Urothelium cell line (cell line): Measurements from ENCODE around the gene FGD6.
A peak's percentile ranks its signal among the peaks of the same experiment; 100 is the strongest.
"Not testable (repeated sequence)": the region's sequence is repeated elsewhere in the genome, so short reads cannot be mapped to it uniquely, and the experiment has no call there.

Experiments
- DNase-seq: peaks from one replicate; pipeline ENCODE4 v3.0.0; 2011; ENCODE audit warnings: low spot score, mixed read lengths
- FAIRE-seq: peaks from 2 replicates; lab custom pipeline; 2011; peaks lifted over from hg19 to GRCh38; lab: Jason Lieb, UNC

The FGD6 gene

DNA sequence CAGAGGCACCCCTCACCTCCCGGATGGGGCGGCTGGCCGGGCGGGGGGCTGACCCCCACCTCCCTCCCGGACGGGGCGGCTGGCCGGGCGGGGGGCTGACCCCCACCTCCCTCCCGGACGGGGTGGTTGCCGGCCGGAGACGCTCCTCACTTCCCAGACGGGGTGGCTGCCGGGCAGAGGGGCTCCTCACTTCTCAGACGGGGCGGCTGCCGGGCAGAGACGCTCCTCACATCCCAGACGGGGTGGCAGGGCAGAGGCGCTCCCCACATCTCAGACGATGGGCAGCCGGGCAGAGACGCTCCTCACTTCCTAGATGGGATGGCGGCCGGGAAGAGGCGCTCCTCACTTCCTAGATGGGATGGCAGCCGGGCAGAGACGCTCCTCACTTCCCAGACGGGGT lies 18.4 kb upstream of the FGD6 start:
- not testable (repeated sequence) for DNase-seq, FAIRE-seq

DNA sequence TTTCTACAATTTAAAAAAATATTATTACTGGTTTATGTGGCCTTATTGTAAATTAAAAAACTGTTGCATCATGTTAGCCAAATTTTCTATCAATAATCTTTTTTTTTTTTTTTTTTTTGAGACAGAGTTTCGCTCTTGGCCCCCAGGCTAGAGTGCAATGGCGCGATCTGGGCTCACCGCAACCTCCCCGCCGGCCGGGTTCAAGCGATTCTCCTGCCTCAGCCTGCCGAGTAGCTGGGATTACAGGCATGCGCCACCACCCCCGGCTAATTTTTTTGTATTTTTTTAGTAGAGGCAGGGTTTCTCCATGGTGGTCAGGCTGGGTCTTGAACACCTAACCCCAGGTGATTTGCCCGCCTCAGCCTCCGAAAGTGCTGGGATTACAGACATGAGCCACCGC lies 16.9 kb upstream of the FGD6 start:
- not testable (repeated sequence) for DNase-seq, FAIRE-seq

DNA sequence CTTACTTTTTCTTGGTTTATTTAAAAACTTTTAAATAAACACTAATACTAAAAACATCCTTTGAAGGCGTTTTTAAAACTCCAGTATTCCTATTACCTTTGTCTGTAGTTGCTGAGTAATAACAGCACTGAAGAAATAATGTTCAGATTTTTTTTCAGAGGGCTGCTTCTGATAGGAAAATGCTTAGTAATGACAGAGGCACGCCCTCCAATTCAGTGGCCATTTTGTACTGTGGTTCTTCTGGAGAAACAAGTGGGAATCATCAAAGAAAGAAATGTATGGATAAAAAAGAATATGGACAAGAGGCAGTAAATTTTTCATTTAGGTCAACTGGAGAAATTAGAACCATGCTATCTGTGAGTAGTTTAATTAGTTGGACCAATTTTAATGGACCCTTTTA lies 13.9 kb upstream of the FGD6 start:
- DNase-seq: no peak
- FAIRE-seq: no peak

DNA sequence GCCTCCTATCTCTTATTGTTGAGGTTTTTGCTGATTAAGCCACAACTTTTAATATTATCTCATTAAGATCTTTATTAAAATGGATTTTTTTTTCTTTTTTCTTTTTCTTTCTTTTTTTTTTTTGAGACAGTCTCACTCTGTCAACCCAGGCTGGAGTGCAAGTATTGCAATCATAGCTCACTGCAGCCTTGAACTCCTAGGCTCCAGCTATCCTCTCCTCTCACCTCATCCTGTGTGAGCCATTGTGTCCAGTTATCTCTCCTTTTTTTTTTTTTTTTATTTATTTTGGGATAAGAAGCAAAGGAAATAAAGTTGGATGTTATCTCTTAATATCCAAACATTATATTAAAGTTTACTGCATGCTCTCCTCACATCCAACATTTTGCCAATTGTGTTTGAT lies 13.0 kb upstream of the FGD6 start:
- no peak for DNase-seq
- no peak for FAIRE-seq

DNA sequence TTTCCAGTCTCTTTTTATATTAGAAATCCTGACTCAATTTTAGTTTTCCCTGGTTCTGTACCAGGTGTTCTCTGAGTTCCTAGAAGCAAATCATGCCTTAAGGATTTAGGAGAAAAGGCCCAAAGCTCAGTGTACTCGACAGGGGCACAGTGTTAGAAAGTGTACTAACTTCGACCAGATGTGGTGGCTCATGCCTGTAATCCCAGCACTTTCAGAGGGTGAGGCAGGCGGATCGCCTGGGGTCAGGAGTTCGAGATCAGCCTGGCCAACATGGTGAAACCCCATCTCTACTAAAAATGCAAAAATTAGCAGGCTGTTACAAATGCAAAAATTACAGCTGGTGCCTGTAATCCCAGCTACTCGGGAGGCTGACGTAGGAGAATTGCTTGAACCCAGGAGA lies 12.4 kb upstream of the FGD6 start:
- no peak for FAIRE-seq

DNA sequence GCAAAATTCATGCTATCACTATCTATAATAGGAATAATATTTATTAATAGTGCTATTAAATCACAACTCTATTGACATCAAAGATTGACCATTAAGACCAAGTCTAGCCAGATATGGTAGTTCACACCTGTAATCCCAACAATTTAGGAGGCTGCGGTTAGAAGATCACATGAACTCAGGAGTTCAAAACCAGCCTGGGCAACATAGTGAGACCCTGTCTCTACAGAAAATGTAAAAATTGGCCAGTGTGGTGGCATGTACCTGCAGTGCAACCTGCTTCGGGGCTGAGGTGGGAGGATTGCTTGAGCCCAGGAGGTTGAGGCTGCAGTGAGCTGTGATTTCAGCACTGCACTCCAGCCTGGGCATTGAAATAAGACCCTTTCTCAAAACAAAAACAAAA lies 11.3 kb upstream of the FGD6 start:
- no peak for DNase-seq
- no peak for FAIRE-seq

More for the DNA sequence above, 12.4 kb upstream of the FGD6 start:
- no peak for DNase-seq

DNA sequence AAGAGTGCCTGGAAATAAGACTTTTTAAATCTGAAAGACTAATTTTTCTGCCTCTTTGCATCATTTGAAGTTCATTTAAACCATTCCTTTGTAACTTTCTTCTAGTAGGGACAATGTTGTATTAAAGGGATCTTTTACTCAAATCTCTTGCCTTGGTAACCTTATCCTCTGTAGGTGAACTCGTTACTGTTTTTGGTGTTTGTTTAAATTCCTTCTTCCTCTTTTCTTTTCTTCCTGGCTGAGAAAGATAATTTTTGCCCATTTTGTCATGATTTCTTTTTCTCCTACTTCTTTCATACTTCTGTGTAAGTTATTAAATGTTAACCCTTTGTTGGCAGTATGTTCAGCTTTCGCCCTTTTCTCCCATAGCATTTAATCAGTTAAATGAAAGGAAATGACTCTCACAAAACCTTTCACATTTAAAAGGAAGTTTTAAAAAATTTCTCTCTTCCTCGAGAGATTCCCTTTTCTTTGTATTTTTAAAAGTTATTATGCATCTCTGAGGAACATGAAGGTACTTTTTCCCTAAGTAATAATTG lies 10.6 kb upstream of the FGD6 start:
- FAIRE-seq (no peak), DNase-seq (no peak)

DNA sequence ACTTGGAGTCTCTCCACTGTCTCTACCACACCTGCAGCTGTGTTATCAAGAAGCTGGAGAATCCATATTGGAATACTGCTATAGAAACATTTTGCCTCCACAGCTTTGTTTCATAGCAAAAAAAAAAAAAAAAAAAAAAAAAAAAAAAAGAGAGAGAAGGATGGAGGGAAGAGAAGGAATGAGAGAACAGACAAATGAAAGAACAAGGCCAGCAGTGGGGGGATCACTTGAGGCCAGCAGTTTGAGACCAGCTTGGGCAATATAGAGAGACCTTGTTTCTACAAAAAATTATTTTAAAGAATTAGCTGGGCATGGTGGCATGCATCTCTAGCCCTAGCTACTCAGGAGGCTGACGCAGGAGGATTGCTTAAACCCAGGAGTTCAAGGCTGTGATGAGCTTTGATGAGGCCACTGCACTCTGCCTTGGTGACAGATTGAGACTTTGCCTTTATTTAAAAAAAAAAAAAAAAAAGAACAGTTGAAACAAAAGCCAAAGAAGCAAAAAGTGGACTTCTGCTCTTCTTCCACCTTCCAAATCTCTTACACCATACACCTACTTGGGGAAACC lies 8.5 kb upstream of the FGD6 start:
- DNase-seq: no peak
- no peak for FAIRE-seq

DNA sequence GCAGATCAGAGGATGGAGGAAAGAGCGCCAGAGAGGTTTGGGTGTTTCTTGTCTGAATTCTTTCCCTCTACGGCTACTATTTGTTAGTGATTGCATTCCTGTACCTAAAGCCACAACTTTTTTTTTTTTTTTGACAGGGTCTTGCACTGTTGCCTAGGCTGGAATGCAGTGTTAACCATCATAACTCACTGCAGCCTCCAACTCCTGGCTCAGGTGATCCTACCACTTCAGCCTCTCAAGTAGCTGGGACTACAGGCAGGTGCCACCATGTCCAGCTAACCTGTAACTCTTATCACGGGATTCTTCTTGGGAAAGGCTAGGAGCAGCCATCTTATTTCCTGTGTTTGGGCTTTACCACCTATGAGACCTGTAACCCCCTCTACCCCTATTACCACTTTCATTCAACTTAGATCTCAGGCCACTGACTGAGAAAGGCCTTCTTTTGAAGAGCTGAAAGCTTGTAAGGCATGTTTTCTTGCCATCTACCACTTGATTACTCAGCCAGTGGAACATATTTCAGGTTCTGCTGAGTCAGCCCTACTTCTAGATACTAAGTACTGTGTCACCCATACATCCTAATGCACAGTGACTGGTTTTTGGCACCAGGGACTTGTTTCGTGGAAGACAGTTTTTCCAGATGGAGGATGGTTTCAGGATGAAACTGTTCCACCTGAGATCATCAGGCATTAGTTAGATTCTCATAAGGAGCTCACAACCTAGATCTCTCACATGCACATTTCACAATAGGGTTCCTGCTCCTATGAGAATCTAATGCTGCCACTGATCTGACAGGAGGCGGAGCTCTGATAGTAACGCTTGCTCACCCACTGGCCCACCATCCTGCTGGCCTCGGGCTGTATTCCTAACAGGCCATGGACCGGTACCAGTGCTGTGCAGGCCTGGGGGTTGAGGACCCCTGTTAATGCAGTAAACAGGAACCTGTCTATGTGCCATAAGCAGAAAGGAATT lies 7.2 kb upstream of the FGD6 start:
- no peak for DNase-seq

DNA sequence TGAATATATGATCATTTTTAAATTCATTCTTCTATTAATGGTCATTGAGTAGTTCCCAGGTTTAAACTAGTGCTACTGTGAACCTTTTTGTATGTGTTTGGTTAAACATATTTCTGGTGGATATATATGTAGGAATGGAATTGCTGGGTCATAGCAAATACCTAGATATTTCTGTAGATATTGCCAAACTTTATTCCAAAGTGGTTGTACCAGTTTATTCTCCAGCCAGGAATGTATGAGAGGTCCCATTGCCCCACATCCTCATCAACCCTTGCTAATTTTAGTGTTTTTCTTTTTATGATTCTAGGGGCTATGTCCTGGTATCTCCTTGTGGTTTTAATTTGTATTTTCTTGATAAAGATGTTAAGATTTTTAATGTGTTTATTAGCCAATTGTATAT lies 3.5 kb upstream of the FGD6 start:
- DNase-seq (no peak), FAIRE-seq (no peak)

More for the DNA sequence above, 7.2 kb upstream of the FGD6 start:
- FAIRE-seq: no peak

DNA sequence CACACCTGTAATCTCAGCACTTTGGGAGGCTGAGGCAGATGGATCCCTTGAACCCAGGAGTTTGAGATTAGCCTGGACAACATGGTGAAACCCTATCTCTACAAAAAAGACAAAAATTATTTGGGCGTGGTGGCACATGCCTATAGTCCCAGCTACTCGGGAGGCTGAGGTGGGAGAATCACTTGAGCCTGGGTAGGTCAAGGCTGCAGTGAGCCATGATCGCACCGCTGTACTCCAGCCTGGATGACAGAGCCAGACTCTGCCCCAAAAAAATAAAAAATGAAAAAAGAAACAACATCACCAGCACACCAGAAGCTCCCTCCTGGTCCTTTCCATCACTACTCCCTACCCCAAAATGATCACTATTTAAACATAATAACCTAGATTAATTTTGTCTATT lies 2.9 kb upstream of the FGD6 start:
- FAIRE-seq: no peak

DNA sequence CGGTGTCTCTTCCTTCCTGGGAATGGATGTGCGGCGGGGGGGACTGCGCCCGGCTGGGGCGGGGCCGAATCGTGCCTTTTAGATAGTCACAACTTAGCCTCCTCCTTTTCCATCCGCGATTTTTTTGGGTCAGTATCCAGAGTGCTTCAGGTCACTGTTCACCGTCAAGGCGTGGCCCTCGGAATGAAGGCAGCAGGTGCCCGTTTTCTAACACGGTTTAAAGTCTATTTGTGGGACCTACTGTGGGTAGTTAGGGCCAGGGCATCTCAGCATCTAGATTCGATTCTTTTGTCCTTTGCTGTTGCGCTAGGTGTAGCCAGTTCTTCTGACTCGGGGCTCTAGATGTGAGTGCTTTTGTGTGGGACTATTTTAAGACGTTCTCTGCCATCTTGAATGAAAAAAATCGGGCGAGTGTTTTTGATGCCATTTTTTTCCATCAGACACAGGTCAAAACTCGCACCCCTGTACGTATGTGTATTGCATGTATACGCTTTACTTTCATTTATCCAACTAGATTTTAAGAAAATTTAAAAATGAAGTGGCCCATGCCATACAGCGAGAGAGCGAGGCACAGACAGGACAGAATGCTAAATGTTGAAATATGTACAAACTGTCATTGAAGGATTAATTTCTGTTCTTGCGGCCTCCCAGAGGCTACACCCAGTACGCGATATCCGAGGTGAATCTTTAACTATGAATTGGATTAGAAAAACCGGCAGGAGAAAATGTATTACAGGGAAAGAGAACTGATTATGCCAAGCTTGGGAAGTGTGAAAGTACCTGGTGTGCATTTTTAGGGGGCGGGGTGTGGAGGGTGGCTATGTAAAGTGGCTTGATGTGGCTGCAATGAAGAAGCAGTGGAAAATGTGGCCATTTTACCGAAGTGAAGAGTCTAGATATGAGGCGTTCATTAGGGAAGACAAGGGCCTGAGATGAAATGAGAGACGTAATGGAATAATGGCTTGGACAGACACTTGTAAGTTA lies 1.2 kb upstream of the FGD6 start:
- DNase-seq (peak; percentile 57), FAIRE-seq (no peak)

More for the DNA sequence above, 2.9 kb upstream of the FGD6 start:
- DNase-seq: no peak

DNA sequence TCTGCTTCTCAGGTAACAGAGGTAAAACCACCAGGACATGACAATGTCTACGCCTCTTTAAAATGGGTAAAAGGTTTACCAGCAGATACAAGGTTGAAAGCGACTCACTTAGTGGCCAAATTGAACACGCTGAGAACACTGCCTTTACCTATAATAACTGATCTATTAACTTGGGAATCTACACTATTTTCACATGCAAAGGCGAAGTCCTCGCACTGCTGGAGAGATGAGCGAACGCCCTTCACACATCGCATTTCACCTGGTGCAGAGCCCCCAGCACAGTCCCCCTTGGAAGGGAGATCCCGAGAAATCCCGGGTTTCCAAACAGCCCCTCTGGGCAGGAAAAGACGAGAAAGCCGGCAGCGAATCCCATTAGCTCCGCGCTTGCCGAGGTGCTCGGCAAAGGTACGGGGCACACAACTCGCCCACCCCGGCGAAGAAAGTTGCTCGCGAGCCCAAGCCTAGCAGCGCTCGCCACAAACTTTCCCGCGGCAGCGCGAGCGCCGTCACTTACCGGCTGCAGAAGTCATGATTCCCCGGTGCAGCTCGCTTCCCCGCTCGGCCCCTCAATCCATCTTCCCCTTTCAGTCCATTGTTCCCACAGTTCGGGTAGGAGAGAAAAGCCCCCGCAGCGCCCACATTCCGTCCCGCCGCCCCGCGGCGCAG lies 423 bp downstream of the FGD6 start:
- FAIRE-seq: no peak
- DNase-seq: no peak

DNA sequence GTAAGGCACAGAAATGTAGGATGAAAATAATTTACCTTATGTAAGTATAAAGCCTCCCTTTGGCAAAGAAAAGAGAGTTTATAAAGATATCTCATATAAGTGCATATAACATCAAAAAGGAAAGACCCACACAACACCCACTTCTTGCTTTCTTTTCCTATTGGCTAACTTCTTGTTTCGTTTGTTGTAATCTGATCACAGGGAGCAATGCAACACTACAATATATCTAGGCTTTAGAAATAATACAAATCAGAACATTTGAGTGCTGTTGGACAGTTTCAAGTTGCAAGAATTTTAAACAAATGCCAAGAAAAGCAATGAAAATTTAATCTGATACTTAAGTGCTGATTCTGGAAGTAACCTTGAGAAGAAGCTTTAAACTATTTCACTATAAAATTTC lies 1.3 kb downstream of the FGD6 start:
- FAIRE-seq (no peak), DNase-seq (no peak)

DNA sequence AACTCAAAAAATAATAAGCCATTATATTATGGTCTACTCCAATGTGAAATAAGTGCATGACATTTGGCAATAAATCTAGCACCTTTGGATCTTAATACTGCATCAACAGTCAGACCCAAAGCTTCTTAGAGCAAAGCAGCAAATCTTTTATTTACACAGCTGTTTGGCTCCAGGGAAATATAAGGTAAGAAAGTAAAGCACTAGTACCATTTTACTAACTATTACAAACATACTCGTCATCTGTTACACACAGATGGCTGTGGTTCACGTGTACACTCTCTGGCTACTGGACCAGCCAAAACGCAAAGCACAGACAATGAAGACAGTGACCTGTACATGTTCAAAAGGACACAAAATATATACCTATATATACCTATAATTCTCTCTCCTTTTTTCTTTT lies 2.8 kb downstream of the FGD6 start:
- FAIRE-seq: no peak
- no peak for DNase-seq

DNA sequence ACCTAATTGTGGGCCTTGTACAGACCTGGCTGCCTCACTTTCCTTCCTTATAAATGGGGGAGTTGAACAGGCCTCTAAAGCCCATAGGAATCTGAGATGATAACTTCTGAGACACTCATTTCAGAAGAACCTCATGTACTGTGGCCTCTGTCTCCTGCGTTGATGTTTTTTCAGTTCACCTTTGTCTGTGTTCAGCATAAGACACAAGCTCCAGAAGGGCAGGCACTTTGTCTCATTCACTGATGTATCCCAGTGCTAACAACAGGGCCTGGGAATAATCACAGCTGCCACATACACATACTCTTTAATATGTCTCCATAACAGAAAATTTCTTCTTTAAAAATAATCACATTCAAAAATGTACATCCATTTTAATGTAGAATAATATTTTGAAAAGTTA lies 3.3 kb downstream of the FGD6 start:
- FAIRE-seq (no peak), DNase-seq (no peak)

DNA sequence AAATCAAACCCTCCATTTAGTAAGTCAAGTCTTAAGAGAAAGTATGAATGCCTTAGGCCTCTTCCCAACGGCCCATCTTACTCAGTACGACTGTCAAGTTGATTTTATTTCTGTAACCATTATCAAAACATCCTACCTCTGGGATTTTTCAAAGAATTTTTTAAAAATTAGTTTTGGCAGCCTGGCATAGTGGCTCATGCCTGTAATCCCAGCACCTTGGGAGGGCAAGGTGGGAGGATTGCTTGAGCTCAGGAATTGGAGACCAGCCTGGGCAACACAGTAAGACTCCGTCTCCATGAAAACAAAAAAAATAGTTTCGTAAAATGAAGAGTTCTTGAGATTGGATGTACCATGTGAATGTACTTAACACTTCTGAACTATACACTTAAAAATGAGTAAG lies 4.1 kb downstream of the FGD6 start:
- FAIRE-seq: no peak
- DNase-seq: no peak

DNA sequence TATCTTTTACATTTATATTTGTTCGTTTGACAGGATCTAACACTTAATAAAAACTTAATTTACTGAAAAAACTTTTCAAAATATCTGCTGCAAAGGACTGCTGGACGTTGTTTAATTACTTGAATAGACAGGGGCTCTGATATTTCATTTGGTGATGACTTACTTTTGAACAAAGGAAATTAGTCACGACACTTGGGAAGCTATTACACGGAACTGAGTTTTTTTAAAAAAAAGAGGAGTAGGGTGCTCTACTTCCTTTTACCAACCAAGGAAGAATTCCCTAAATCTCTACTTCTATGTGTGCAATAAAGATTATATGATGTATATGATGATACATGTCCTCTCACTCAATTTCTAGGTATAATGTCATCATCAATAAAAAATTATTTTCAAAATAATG lies 4.7 kb downstream of the FGD6 start:
- no peak for FAIRE-seq
- no peak for DNase-seq

DNA sequence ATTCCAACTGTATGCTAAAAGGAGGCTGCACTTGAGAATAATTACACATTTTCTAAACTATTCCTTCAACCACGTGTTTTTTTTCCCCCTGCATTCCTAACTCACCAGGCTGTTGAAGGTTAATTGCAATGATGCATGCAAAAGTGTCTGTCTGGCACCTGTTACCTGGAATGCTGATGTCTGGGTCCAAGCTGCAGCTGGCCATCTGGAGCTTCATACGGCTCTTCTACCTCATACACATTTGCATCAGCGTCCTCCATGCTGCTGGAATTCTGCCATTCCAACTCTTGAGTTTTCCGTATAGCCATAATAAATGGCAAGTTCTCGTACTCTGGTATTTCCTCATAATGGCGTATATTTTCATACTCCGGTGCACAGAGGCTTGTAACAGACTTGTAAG lies 8.6 kb downstream of the FGD6 start:
- FAIRE-seq (no peak), DNase-seq (no peak)

DNA sequence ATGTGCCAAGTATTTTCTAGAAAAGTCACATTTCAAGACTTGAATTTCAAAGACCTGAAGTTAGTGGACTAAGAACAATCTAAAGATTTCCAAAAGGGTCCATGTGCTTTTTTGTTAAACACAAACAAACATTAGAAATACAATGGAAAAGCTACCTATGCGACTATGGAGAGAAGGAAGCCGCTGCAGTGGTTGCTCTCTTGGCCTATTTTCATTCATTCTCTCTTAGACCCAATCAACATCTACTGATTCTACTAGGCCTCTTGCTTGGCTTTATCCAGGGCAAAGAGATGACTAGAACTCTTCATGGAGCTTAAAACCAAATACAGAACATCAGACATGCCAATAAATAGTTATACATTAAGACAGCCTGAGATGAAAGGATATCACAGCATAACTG lies 9.9 kb downstream of the FGD6 start:
- DNase-seq (no peak), FAIRE-seq (no peak)
